Pons (tissue), 1 donor: ENCODE results near the gene SPN.
"Not testable (repeated sequence)": the region's sequence is repeated elsewhere in the genome, so short reads cannot be mapped to it uniquely, and the experiment has no call there.

Experiments
- DNase-seq: peaks from one replicate; pipeline ENCODE4 v3.0.0-alpha.2; 2016; ENCODE audit warnings: low spot score

SPN gene

GRCh38 chr16:29663016-29663806, at the start of gene SPN:
Gene SPN (plus strand): TSS chr16:29663247. CDS start chr16:29663729, 482 bp downstream.
- no peak for DNase-seq

- peak; percentile 58 for DNase-seq
Measured at GRCh38 chr16:29613307-29614057, 49.6 kb upstream of the SPN start.

- DNase-seq, result peak; percentile 34
Measured at GRCh38 chr16:29614691-29615314, 48.2 kb upstream of the SPN start.

GRCh38 chr16:29616127-29616526, 46.9 kb upstream of the SPN start:
- DNase-seq, result not testable (repeated sequence)

- not testable (repeated sequence) for DNase-seq
Measured at GRCh38 chr16:29620591-29620990, 42.5 kb upstream of the SPN start.

GRCh38 chr16:29622738-29623137, 40.3 kb upstream of the SPN start:
- DNase-seq, result not testable (repeated sequence)

GRCh38 chr16:29623253-29623652, 39.8 kb upstream of the SPN start:
- DNase-seq, result not testable (repeated sequence)

GRCh38 chr16:29625114-29625513, 37.9 kb upstream of the SPN start:
- DNase-seq, result not testable (repeated sequence)

- DNase-seq, result not testable (repeated sequence)
Measured at GRCh38 chr16:29626778-29627331, 36.2 kb upstream of the SPN start.

- not testable (repeated sequence) for DNase-seq
Measured at GRCh38 chr16:29627661-29628075, 35.4 kb upstream of the SPN start.

GRCh38 chr16:29628707-29629106, 34.3 kb upstream of the SPN start:
- not testable (repeated sequence) for DNase-seq

- DNase-seq, result not testable (repeated sequence)
Measured at GRCh38 chr16:29629318-29629717, 33.7 kb upstream of the SPN start.

- not testable (repeated sequence) for DNase-seq
Measured at GRCh38 chr16:29631658-29632057, 31.4 kb upstream of the SPN start.

- DNase-seq, result not testable (repeated sequence)
Measured at GRCh38 chr16:29635902-29636301, 27.1 kb upstream of the SPN start.

GRCh38 chr16:29636368-29636767, 26.7 kb upstream of the SPN start:
- not testable (repeated sequence) for DNase-seq

GRCh38 chr16:29638751-29639150, 24.3 kb upstream of the SPN start:
- DNase-seq, result not testable (repeated sequence)

- DNase-seq, result no peak
Measured at GRCh38 chr16:29641561-29641960, 21.5 kb upstream of the SPN start.

GRCh38 chr16:29643596-29643995, 19.5 kb upstream of the SPN start:
- DNase-seq, result no peak

GRCh38 chr16:29644338-29644857, 18.6 kb upstream of the SPN start:
- DNase-seq, result peak; percentile 61

- no peak for DNase-seq
Measured at GRCh38 chr16:29644973-29645693, 17.9 kb upstream of the SPN start.

GRCh38 chr16:29645694-29646187, 17.3 kb upstream of the SPN start:
- DNase-seq, result no peak
